ENCODE measurements around the gene PRR5. TPM values are rescaled to one million over a fixed set of nuclear protein-coding genes. Genes with fewer than 3 reads are reported as not detected.
"Not testable (repeated sequence)": the region's sequence is repeated elsewhere in the genome, so short reads cannot be mapped to it uniquely, and the experiment has no call there.

PRR5 gene
- total RNA-seq, 2 donors from 2014 or later, result 27.8 to 32.5 TPM

- intact Hi-C loops (cut with DNase I, micrococcal nuclease), result loop anchor here (5.0 kb wide), 1 partner anchor 42 kb away; no protein-coding TSS in a partner anchor
- peak in 1 of 2 donors; percentile 13 for DNase-seq
- not testable (repeated sequence) for ATAC-seq
Observed at GRCh38 chr22:44739666-44740065, 37.7 kb downstream of the PRR5 start.

GRCh38 chr22:44740307-44740706 is 38.3 kb downstream of the PRR5 start:
- DNase-seq (no peak), ATAC-seq (no peak)
- intact Hi-C loops (cut with DNase I, micrococcal nuclease), result no loop called here

- intact Hi-C loops (cut with DNase I, micrococcal nuclease), result no loop called here
- ATAC-seq (peak; percentile 56), DNase-seq (peak in 1 of 2 donors; percentile 44)
Observed at GRCh38 chr22:44741929-44742328, 39.9 kb downstream of the PRR5 start.

GRCh38 chr22:44743247-44743646 is 41.2 kb downstream of the PRR5 start:
- ATAC-seq (no peak), DNase-seq (peak in 1 of 2 donors; percentile 34)
- intact Hi-C loops (cut with DNase I, micrococcal nuclease), result no loop called here

DNA sequence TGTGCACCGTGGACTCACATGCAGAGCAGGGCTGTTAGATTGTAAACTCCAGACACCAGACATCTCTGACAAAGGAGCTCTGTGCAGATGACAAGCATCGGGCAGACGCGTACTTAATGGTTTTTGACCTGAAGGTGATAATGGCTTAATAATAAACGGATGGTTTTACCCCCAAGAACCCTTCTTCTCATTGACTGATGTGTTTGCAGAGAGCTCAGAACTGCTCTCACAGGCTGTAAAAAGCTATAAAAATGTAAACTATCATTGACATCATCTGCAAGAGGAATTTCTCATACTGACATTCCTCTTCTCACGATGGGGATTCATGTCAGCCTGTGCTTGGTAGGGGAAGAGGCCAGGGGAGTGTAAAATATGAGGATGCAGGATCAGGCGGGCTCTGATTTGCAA is 41.8 kb downstream of the PRR5 start:
- no peak for ATAC-seq
- DNase-seq, result no peak
- intact Hi-C loops (cut with DNase I, micrococcal nuclease), result no loop called here

- intact Hi-C loops (cut with DNase I, micrococcal nuclease), result no loop called here
- DNase-seq, result no peak
Observed at GRCh38 chr22:44745853-44746789, 44.1 kb downstream of the PRR5 start.

GRCh38 chr22:44747784-44748127 is 45.8 kb downstream of the PRR5 start:
- DNase-seq; ATAC-seq; intact Hi-C loops (cut with DNase I, micrococcal nuclease): not testable (repeated sequence)

More at GRCh38 chr22:44745853-44746789, 44.1 kb downstream of the PRR5 start:
- peak; percentile 23 for ATAC-seq

- intact Hi-C loops (cut with DNase I, micrococcal nuclease), result no loop called here
- DNase-seq (no peak), ATAC-seq (no peak)
Observed at GRCh38 chr22:44748524-44748923, 46.5 kb downstream of the PRR5 start.

DNA sequence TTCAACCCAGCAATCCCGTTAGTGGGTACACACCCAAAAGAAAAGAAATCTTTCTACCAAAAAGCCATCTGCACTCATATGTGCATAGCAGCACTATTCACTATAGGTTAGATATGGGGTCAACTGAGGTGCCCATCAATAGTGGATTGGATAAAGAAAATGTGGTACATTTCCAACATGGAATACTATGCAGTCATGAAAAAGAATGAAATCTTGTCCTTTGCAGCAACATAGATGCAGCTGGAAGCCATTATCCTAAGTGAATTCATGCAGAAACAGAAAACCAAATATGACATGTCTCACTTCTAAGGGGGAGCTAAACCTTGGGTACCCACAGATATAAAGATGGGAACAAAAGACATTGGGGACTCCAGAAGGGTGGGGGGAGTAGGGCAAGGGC is 48.5 kb downstream of the PRR5 start:
- ATAC-seq, result no peak

GRCh38 chr22:44752285-44753188 is 50.5 kb downstream of the PRR5 start, which contains the start of gene ARHGAP8:
Gene ARHGAP8, plus strand, starts transcription at chr22:44752575. Its CDS starts 33,953 bp downstream, at chr22:44786528.
- DNase-seq (peak; percentile 65 to 72), ATAC-seq (peak; percentile 58)
- intact Hi-C loops (cut with DNase I, micrococcal nuclease), result no loop called here

More for the DNA sequence above, 48.5 kb downstream of the PRR5 start:
- DNase-seq, result no peak
- intact Hi-C loops (cut with DNase I, micrococcal nuclease), result no loop called here

DNA sequence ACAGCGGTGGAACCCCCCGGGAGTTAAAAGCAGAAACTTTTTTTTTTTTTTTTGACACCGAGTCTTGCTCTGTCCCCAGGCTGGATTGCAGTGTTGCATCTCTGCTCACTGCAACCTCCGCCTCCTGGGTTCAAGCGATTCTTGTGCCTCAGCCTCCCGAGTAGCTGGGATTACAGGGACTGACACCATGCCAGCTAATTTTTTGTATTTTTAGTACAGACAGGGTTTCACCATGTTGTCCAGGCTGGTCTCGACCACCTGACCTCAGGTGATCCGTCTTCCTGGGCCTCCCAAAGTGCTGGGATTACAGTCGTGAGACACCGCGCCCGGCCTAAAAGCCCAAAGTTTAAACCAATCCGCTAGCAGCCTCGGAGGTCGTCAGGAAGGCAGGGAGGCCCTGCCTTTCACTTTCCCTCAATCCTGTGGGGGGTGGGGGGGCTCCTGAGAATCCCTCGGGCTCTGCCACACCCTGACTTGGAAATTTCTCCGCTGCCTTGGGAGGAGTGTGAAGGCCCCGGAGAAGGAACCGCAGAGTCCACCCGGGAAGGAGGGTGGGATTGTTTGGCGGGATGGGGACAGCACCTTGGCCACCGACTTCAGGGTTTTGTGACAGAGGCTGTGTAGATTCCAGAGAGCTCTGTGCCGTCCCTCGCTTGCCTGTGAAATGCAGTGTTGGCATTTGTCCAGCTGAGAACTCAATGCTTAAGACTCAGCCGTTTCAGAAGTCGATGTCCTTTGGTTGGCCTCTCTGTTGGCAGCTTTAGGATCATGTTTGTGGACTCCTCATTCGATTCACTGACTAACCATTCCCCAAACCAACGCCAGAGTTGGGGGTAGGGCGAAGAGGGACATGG is 51.4 kb downstream of the PRR5 start:
- DNase-seq, result peak in 1 of 2 donors; percentile 32
- peak; percentile 6 for ATAC-seq
- intact Hi-C loops (cut with DNase I, micrococcal nuclease), result no loop called here

- intact Hi-C loops (cut with DNase I, micrococcal nuclease), result no loop called here
- ATAC-seq (peak; percentile 57), DNase-seq (peak; percentile 42 to 65)
Observed at GRCh38 chr22:44754998-44755397, 53.0 kb downstream of the PRR5 start.

GRCh38 chr22:44755417-44755816 is 53.4 kb downstream of the PRR5 start:
- DNase-seq, result peak in 1 of 2 donors; percentile 54

GRCh38 chr22:44755956-44756361 is 54.0 kb downstream of the PRR5 start:
- peak; percentile 49 for ATAC-seq
- intact Hi-C loops (cut with DNase I, micrococcal nuclease), result no loop called here
- peak; percentile 57 to 76 for DNase-seq

More at GRCh38 chr22:44755417-44755816, 53.4 kb downstream of the PRR5 start:
- intact Hi-C loops (cut with DNase I, micrococcal nuclease), result no loop called here
- ATAC-seq, result peak; percentile 52

GRCh38 chr22:44758344-44758973 is 56.5 kb downstream of the PRR5 start:
- ATAC-seq (peak; percentile 41), DNase-seq (no peak)
- intact Hi-C loops (cut with DNase I, micrococcal nuclease), result no loop called here

DNA sequence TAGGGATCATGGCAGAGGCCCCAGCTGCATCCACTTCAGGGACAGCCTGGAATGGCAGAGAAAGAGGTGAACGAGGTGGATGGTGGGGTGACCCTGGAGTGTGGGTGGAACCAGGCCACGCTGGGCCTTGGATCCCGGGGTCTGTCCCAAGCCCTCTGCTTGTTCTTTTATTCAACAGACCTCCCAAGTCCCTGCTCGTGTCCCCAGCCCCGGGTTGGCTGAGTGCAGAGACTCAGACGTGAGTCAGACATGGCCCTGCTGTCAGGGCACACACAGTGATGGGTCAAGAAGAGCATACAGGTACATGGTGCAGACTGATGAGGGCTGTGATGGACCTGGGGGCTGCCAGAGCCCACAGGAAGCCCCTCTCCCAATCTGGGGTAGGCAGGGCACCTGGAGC is 57.0 kb downstream of the PRR5 start:
- intact Hi-C loops (cut with DNase I, micrococcal nuclease), result no loop called here
- no peak for DNase-seq
- no peak for ATAC-seq

DNA sequence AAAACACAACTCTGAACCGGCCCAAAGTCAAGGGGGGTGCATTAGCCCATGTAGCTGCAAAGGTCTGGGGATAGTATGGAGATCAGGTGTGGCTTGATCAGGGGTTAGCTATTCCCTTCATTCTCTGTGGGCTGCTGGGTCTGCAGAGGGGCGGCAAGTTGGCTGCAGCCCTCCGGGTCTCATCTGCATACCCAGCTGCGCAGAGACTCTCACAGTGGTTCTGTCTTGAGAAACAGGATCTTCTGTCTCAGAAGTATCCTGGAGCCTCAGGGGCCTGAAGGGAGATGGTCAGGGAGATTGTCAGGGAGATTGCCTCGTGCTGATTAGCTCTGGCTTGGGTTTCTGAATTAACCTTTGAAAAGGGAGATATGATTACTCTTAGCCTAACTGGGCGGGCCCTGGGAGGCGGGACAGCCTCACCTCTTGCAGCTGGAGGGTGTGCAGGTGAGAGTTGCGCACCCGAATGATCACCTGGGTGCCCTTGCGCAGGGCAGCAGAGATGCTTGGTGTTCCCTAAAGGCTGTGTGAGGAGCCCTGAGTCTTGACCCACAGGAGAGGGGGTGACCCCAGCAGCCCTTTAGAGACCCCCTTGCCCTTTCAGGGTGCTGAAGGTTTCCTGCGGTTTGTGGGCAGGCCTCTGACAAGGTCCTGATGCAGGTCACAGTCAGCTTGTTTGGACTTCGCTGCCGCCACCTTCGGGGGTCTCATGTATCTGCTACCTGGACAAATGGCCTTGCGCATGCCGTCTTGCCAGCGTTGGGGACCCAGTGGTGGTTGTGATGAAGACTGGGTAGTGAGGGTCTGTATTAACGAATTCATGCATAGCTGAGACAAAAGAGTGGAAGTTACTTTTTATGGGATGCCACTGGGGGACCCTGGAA is 57.7 kb downstream of the PRR5 start:
- intact Hi-C loops (cut with DNase I, micrococcal nuclease), result no loop called here
- peak; percentile 32 for ATAC-seq
- DNase-seq, result peak in 1 of 2 donors; percentile 50

All from left colon (tissue), 2 donors.